ENCODE data around the gene APPBP2. TPM values are rescaled to one million over a fixed set of nuclear protein-coding genes. Genes with fewer than 3 reads are reported as not detected.

The APPBP2 gene
- polyA plus RNA-seq, 2 of the 4 experiments (the other 2 are of a cell fraction) = 31.6 to 32.1 TPM

DNA sequence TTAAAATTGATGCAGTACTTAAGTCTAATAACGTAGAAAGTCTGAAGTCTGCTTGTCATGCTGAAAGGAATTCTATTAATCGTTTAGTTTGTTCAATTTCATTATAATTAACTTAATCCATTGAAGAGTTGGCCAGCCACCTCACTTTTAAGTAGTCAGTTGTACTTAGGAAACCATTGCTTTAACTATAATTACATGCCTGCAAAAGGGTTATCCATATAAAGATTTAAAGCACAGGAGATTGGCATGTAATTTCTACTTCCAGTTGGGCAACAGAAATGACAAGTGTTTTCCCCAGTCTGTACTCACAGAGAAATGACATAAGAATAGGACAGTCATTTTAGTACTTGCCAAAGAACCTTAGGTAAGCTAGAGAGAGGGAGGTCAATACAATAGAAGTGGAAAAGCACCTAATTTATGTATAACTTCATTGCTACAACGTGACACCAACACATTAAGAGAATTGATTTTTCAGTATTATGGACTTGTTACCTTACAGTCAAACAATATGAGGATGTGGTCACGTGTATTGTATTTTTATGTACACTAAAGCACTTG lies 130.5 kb downstream of the APPBP2 start:
- WGBS (ENCODE audit: missing lambda C conversion rate) = 70% methylated on average over 4 of the region's 4 CpGs
- FAIRE-seq (no peak), DNase-seq (ENCODE audit: low read depth in 1 of 2, low spot score in 1 of 2) (no peak), ATAC-seq (no peak)
- no peak for TF ChIP-seq EP300 (IDR thresholded peaks at IDR 0.05)
- TF ChIP-seq RCOR1 (IDR thresholded peaks at IDR 0.05; ENCODE audit: low read depth, low read length) = no peak
- TF ChIP-seq, protein P1, sequence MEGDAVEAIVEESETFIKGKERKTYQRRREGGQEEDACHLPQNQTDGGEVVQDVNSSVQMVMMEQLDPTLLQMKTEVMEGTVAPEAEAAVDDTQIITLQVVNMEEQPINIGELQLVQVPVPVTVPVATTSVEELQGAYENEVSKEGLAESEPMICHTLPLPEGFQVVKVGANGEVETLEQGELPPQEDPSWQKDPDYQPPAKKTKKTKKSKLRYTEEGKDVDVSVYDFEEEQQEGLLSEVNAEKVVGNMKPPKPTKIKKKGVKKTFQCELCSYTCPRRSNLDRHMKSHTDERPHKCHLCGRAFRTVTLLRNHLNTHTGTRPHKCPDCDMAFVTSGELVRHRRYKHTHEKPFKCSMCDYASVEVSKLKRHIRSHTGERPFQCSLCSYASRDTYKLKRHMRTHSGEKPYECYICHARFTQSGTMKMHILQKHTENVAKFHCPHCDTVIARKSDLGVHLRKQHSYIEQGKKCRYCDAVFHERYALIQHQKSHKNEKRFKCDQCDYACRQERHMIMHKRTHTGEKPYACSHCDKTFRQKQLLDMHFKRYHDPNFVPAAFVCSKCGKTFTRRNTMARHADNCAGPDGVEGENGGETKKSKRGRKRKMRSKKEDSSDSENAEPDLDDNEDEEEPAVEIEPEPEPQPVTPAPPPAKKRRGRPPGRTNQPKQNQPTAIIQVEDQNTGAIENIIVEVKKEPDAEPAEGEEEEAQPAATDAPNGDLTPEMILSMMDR (IDR thresholded peaks at IDR 0.05) = no peak
- no peak for TF ChIP-seq HOXA7 (CRISPR knock-in tag; IDR thresholded peaks at IDR 0.05)
- TF ChIP-seq, protein P2, sequence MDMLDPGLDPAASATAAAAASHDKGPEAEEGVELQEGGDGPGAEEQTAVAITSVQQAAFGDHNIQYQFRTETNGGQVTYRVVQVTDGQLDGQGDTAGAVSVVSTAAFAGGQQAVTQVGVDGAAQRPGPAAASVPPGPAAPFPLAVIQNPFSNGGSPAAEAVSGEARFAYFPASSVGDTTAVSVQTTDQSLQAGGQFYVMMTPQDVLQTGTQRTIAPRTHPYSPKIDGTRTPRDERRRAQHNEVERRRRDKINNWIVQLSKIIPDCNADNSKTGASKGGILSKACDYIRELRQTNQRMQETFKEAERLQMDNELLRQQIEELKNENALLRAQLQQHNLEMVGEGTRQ (IDR thresholded peaks at IDR 0.05) = no peak
- no peak for TF ChIP-seq CHD2 (IDR thresholded peaks at IDR 0.05; ENCODE audit: low read length, partially characterized antibody)
- no peak for TF ChIP-seq PHF8 (IDR thresholded peaks at IDR 0.05; ENCODE audit: borderline replicate concordance, low read depth)
- no peak for TF ChIP-seq ZFP36 (IDR thresholded peaks at IDR 0.05; ENCODE audit: borderline replicate concordance, partially characterized antibody)
- no peak for TF ChIP-seq CBX2 (IDR thresholded peaks at IDR 0.05; ENCODE audit: borderline replicate concordance, low read depth)
- no peak overlapping the region for H3K27ac ChIP-seq
- ChIA-PET CTCF (interaction anchor here (0.7 to 2.1 kb wide), 4 partner anchors 8 to 25 kb away, joined by 3 to 6 read pairs (median 5); no protein-coding TSS in a partner anchor), POLR2A (interaction anchor here (0.7 kb wide), 1 partner anchor 29 kb away, joined by 8 read pairs; no protein-coding TSS in a partner anchor)
- no peaks in the 10 kb centered on the region for H3K9me3 ChIP-seq
- H3K4me2 ChIP-seq = no peak overlapping the region
- H3K4me1 ChIP-seq = peaks cover 10% of the 10 kb centered on the region
- H3K4me3 ChIP-seq = no peak overlapping the region

DNA sequence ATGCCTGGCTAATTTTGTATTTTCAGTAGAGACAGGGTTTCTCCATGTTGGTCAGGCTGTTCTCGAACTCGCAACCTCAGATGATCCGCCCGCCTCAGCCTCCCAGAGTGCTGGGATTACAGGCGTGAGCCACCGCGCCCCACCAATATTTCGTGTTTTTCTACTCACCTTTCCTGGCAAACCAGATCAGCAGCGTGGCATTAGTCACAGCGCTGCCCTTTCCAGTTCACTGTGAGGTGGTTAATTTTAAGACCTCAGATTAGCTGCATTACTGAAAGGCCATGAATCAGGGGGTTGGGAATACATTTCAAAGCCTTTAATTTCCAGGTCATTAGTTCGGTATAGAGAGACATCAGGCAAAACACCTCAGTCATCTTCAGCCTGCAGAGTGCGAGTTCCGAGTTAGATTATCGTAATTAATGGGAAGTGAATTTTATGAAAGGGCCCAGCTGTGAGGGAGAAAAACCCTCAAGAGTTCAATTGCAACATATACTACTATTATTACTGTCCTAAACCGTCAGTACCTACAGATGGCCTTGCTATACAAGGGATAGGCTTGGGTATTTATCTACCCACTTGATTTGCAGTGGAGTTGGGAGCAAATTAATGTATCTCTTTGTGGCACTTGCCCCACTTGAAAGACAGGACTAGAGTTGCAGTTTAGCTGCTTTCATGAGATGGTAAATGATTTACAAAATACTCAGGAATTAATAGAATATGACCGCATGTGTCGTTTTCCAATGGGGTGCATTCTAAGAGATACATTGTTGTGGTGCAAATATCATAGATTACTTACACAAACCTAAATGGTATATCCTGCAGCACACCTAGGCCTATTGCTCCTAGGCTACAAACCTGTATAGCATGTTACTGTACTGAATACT lies 132.0 kb downstream of the APPBP2 start:
- FAIRE-seq (no peak), ATAC-seq (no peak), DNase-seq (ENCODE audit: low read depth in 1 of 2, low spot score in 1 of 2) (no peak)
- peaks cover 20% of the 10 kb centered on the region for H3K4me1 ChIP-seq
- no peak overlapping the region; the same call in 2 of the 3 replicates for H3K4me2 ChIP-seq
- TF ChIP-seq EP300 (IDR thresholded peaks at IDR 0.05) (no peak), KDM5A (IDR thresholded peaks at IDR 0.05) (no peak)
- TF ChIP-seq, protein P3, sequence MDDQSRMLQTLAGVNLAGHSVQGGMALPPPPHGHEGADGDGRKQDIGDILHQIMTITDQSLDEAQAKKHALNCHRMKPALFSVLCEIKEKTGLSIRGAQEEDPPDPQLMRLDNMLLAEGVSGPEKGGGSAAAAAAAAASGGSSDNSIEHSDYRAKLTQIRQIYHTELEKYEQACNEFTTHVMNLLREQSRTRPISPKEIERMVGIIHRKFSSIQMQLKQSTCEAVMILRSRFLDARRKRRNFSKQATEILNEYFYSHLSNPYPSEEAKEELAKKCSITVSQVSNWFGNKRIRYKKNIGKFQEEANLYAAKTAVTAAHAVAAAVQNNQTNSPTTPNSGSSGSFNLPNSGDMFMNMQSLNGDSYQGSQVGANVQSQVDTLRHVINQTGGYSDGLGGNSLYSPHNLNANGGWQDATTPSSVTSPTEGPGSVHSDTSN (IDR thresholded peaks at IDR 0.05) = no peak
- peak overlapping the region in 1 of 2 experiments; percentile 96; a peak in 2 of 6 replicates for H3K27ac ChIP-seq
- POLR2A ChIA-PET = no interaction called here
- no peak overlapping the region for H3K4me3 ChIP-seq
- CTCF ChIA-PET = interaction anchor here (1.7 to 2.5 kb wide), 2 partner anchors 27 to 251 kb away, joined by 3 to 6 read pairs; no protein-coding TSS in a partner anchor
- no peaks in the 10 kb centered on the region for H3K9me3 ChIP-seq
- WGBS (ENCODE audit: missing lambda C conversion rate) = 93% methylated on average over 17 of the region's 17 CpGs

Small RNAs within 50 kb of the gene (small RNA-seq; reads per million reads assigned to genes)
- 0 reads per million in 6 experiments for gene AC011921.2

Other genes with a start within 250 kb of the APPBP2 start
- gene USP32, start 134.1 kb downstream of the APPBP2 start, polyA plus RNA-seq (2011; rRNA removed) = 52.2 and 70.6 TPM in 2 replicates
- gene USP32, start 134.1 kb downstream of the APPBP2 start, polyA plus RNA-seq (2017; fragmentation: RNase III; extraction: RNeasy Plus Mini Kit Qiagen cat#74134 plus additional on column Dnase treatment) = 33.5 to 35.7 TPM (median 35.4 TPM) in 3 replicates
- 0.10 and 0.26 TPM in 2 replicates for gene CHCT1, start 103.8 kb downstream of the APPBP2 start, polyA plus RNA-seq (2011; rRNA removed)
- gene CHCT1, start 103.8 kb downstream of the APPBP2 start, polyA plus RNA-seq (2017; fragmentation: RNase III; extraction: RNeasy Plus Mini Kit Qiagen cat#74134 plus additional on column Dnase treatment) = 0.10 TPM in 1 of 3 replicates, not detected in the others
- gene PPM1D, start 74.0 kb upstream of the APPBP2 start, polyA plus RNA-seq (2011; rRNA removed) = 10.5 and 11.6 TPM in 2 replicates
- 12.0 to 13.5 TPM (median 13.5 TPM) in 3 replicates for gene PPM1D, start 74.0 kb upstream of the APPBP2 start, polyA plus RNA-seq (2017; fragmentation: RNase III; extraction: RNeasy Plus Mini Kit Qiagen cat#74134 plus additional on column Dnase treatment)
- gene BCAS3, start 151.6 kb upstream of the APPBP2 start, polyA plus RNA-seq (2011; rRNA removed) = 43.4 and 86.6 TPM in 2 replicates
- gene BCAS3, start 151.6 kb upstream of the APPBP2 start, polyA plus RNA-seq (2017; fragmentation: RNase III; extraction: RNeasy Plus Mini Kit Qiagen cat#74134 plus additional on column Dnase treatment) = 14.7 to 18.0 TPM (median 15.6 TPM) in 3 replicates

All from A549 (cell line).